HG03469 (cell line): ENCODE measurements around the gene SNAP29.
"Not testable (repeated sequence)": the region's sequence is repeated elsewhere in the genome, so short reads cannot be mapped to it uniquely, and the experiment has no call there.

ENCODE experiments used
- ATAC-seq: cut with Tn5 transposase; IDR thresholded peaks from one replicate; pipeline ENCODE4 v1.9.1; 2021; ENCODE audit warnings: mild to moderate bottlenecking, moderate library complexity, moderate number of reproducible peaks; ENCODE audit not compliant: unreplicated experiment

The SNAP29 gene

GRCh38 chr22:20858615-20859416 is at the start of gene SNAP29, which contains the start of gene PI4KA:
TSS of gene SNAP29 (plus strand) at chr22:20859007. CDS start at chr22:20859111, 104 bp downstream.
TSS of gene PI4KA (minus strand) at chr22:20858811. CDS start at chr22:20858725, 86 bp downstream.
- peak; percentile 80 for ATAC-seq

DNA sequence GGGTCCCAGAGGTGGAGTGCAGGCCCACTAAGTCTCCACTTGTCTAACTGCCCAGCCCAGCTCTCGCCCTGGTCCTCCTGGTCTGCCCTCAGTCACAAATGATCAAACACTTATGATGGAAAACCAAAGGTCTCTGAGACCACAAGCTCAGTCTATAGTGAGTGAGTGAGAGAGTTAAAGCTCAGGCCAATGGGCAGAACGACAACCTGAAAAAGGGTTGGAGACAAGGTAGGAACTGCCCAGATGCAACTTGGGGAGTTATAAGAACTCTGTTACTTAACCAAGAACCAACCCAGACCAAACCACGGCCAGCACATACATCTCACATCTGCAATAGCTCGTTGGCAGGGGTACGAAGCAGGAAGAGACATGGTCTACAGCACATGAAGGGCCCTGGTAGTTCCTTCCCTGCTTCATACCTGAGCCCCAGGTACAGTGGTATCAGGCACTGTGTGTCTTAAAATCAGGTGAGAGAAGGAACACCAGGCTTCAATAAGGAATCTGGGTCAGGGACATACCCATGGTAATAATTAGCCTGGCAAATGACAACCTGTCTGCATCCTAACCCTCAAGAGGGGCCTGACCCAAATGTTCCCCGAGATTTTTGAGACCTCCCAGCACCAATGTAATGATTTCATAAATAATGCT is 49.1 kb upstream of the SNAP29 start:
- ATAC-seq, result no peak

DNA sequence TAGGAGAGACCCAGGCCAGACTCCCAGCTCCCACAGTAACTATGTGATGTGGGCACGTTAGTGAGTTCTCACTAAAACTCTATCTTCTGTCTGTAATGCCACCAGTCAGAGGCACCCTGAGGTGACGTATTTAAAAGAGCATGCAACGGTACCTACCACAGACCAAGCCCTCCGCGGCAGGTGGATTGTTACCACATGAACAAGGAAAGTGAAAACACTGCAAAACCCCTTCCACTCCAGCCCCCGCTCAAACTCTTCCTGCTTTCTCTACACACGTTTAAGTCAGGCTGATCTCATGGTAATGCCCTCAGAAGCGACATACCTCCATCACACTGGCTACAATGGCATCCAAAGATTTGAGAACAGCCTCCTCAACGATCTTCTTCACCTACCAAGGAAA is 48.2 kb upstream of the SNAP29 start:
- no peak for ATAC-seq

DNA sequence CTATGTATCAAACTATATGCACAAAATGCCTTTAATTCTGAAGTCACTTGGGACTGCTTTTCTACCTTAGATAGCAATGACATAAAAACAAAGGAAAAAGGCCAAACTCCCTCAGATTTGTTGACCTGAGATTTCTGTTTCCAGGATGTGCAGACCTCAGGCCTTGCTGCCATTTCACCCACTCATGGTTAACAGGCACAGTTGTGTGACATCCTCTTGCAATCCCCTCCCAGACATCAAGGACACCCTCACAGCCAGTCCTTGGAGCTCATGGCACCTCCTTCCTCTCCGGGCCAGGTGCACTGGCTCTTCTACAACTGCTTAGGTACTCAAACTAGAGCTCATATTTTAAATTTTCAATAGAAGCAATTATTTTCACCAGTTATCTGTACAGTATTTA is 47.6 kb upstream of the SNAP29 start:
- no peak for ATAC-seq

- no peak for ATAC-seq
These were observed 46.7 kb upstream of the SNAP29 start for GRCh38 chr22:20811971-20812660.

DNA sequence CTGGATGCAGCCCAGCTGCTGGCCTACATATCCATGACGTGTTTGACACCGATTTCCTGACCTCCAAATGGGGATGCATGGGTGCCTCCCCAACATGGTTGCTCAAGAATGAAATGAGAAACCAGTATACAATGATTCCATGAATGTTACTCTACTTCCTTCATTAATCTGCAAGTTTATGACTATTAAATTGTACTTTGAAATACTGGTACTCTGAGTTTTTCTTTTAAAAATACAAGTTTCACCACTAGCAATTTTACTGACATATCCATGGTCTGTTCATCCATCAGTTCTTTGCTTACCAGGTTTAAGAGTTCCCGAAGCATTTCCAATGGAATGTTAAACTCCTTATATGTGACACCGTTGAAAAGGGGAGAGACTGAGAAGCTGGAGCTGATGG is 45.8 kb upstream of the SNAP29 start:
- ATAC-seq, result no peak

GRCh38 chr22:20814221-20814808 is 44.5 kb upstream of the SNAP29 start:
- ATAC-seq, result no peak

DNA sequence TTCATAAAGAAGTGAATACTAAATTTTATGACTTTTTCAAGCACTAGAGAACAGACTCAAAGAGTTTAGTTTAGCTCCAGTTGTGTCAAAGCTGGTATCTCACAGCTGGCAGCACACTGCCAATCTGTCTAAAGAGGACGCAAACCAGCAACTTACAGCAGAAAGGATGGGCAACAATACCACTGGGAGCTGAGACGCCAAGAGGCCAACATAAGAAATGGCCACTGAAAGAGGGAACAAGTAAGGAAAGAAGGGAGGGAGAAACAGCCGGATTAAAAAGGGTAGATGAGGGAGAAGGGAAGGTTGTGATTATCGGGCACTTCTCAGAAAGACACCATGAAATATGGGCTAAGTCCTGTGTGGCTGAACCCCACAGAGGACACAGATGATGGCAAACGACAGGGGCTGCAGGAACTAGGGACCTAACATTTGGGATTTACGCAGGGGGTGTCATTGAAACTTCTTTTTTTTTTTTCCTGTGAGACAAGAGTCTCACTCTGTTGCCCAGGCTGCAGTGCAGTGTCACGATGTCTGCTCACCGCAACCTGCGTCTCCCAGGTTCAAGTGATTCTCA is 43.2 kb upstream of the SNAP29 start:
- no peak for ATAC-seq

DNA sequence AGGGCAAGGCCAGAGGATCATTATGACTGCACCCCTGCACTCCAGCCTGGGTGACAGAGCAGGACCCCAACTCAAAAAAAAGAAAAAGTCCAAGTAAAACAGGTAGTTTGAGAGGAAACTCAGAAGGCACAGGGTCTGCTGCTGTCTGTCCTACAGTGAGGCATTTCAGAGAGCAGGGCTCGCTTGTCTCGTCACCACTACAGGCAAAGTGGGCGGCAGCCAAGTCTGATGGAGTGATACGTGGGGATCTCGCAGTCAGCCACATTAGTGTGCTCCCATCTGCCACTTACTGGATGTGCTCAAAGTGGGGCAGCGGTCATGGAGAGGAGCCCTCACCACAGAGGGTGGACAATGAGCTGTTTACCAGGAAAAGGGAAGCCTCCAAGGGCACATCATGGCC is 42.2 kb upstream of the SNAP29 start:
- ATAC-seq, result no peak

DNA sequence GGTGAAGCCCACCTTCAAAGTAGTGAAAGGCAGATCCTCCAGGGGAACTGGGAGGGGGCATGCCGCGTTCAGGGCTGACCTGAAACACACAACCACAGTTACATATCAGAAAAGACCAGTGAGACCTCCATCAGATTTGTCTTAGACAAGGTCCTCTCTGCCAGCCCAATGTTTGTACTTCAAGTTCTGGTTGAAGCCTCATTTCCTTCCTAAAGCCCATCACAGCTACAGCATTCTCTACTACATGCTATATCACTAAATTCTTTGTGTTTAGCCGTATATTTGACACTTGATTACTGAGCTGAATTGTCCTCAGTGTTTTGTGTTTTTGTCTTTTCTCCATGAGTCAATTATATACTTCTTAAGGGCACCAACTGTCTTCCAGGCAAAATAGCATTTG is 40.3 kb upstream of the SNAP29 start:
- ATAC-seq, result no peak

DNA sequence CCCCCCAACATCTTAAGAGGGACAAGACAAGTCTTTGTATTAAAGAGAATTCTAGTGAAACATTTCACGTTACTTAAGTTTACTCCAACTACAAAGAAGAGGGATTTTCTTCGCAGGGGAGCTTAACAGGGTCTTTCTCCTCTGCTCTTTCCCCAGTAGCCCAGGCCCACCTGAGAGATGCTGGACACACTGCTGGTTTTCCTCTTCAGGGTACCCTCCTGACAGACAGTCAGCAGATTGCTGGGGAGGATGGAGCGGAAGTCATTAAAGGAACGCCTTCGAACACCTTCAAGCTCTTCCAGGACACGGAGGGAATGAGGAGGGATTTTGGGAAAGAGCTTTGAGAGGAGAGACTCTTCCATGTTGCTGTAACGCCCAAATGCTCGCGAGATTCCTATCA is 39.3 kb upstream of the SNAP29 start:
- no peak for ATAC-seq

DNA sequence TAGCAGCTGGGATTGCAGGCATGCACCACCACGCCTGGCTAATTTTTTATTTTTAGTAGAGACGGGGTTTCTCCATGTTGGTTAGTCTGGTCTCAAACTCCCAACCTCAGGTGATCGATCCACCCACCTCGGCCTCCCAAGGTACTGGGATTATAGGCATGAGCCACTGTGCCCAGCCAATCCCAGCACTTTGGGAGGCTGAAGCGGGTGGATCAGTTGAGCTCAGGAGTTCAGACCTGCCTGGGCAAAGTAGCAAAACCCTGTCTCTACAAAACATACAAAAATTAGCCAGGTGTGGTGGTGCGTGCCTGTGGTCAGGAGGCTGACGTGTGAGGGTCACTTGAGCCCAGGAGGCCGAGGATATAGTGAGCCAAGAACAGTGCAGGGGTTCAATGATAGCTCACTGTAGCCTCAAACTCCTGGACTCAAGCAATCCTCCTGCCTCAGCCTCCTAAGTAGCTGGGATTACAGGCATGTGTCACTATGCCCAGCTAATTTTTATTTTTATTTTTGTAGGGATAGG is 37.0 kb upstream of the SNAP29 start:
- not testable (repeated sequence) for ATAC-seq

DNA sequence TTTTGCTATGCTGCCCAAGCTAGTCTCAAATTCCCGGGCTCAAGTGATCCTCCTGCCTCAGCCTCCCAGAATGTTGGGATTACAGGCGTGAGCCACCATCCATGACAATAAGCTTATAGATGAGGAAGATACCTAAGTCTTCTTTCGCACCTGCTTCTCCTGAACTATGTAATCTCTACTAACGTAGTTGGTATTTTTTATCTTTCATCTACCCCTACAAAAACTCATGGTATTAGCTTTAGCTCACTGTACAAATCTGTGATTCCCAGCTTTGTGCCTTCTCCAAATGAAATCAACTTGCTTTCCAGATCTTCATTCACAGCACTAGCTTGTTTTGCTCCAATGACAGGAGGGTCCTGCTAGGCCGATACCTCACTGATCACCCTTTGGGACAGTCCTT is 36.6 kb upstream of the SNAP29 start:
- no peak for ATAC-seq

DNA sequence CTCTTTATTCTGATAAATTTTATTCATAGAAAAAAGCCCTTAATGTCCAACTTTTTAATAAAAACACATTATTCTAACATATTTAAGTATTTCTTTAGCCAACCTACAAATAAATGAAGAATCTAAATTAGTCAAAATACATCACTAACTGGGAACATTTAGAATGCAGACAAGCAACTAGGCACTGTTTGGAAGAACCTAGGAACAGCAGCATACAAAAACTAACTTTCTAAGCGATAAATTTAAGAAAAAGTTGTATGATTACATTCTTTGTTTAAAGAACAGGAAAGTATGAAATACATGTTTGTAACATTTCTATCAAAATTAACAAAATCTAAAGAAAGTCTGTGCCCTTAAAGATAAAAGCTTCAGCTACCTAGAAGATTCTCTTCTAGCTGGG is 35.5 kb upstream of the SNAP29 start:
- no peak for ATAC-seq

- not testable (repeated sequence) for ATAC-seq
These were observed 33.6 kb upstream of the SNAP29 start for GRCh38 chr22:20825216-20825615.

GRCh38 chr22:20825624-20826023 is 33.2 kb upstream of the SNAP29 start:
- ATAC-seq, result no peak

GRCh38 chr22:20826373-20827152 is 32.2 kb upstream of the SNAP29 start:
- ATAC-seq, result not testable (repeated sequence)

GRCh38 chr22:20829491-20830134 is 29.2 kb upstream of the SNAP29 start:
- ATAC-seq, result no peak

- ATAC-seq, result no peak
These were observed 25.6 kb upstream of the SNAP29 start for GRCh38 chr22:20833225-20833665.
